Fibroblast of skin of right biceps (primary cell): ENCODE data around the gene ISL1.

ENCODE experiments used
- DNase-seq: peaks from one replicate; pipeline ENCODE4 v3.0.0-alpha.2; 2013

Gene ISL1

GRCh38 chr5:51387884-51388275, 4.6 kb downstream of the ISL1 start:
- DNase-seq = no peak

GRCh38 chr5:51388488-51389287, 5.4 kb downstream of the ISL1 start:
- no peak for DNase-seq

- no peak for DNase-seq
Measured at GRCh38 chr5:51389288-51389576, 6.0 kb downstream of the ISL1 start.

- DNase-seq = no peak
Measured at GRCh38 chr5:51389577-51390463, 6.6 kb downstream of the ISL1 start.

DNA sequence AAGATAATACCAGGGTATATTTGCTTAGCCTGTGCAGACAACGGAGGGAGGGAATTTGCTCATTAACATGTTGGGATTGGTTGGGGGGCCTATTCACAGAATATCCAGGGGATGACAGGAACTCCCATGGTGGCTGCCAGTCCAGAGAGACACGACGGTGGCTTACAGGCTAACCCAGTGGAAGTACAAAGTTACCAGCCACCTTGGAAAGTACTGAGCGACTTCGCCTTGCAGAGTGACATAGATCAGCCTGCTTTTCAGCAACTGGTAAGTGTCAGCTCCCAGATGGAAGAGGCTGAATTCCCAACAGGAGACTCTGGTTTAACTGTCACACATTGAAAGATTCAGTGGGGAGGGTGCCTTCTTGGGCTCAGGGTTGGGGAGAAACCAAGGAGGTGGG, 7.9 kb downstream of the ISL1 start:
- DNase-seq = no peak

DNA sequence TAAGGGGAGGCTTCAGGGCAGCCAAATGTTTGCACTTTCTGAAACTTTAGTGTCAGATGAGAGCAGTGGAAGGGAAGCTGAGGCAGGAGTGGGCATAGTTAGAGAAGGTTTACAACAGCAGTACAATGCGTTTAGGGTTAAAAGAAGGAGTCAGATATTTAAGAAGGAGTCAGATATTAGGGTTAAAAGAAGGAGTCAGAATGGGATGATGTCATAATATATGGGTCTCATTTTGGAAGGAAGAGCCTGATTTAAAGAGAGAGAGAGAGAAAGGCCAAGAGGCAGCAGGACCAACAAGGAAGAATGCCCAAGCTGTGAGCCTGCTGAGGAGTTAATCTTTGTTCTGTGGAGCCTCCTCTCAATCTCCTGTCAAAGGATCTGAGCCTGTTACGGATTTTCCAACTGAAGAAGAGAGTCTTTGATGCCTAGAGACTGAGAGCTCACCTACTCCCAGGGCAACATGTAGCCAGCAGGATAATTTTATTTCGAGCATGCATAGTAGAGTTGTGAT, 9.5 kb downstream of the ISL1 start:
- no peak for DNase-seq

- no peak for DNase-seq
Measured at GRCh38 chr5:51394609-51395008, 11.4 kb downstream of the ISL1 start.

GRCh38 chr5:51395245-51395644, 12.0 kb downstream of the ISL1 start:
- DNase-seq = no peak

DNA sequence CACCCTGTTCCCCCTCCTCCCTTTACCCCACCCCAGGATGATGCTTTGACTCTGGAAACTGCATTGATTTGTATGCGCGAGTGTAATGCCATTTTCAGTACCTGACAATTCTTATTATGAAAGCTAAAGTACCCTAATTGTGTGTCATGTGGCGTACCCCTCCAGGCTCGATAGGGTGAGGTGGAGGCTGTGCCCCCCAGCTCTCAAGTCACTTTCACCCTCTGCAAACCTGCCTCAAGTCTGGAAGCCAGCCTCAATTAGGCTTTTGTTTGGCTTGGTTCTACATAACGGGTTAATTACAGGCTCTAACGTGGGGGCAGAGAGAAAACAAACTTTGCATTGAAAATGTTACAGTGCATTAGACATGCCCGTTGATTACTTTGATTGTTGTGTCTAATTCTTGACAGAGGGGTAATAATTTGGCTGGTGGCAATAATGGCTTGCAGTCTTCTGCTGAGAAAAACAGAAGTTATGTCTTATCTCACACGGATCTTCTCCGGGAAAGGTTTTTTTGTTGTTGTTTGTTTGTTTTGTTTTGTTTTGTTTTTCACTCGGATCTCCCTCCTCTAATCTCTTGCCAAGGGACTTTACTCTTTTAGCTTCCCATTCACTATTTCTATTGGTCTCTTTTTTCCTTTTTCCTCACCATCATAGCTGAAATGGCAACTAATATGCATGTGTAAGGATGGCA, 12.6 kb downstream of the ISL1 start:
- no peak for DNase-seq

DNA sequence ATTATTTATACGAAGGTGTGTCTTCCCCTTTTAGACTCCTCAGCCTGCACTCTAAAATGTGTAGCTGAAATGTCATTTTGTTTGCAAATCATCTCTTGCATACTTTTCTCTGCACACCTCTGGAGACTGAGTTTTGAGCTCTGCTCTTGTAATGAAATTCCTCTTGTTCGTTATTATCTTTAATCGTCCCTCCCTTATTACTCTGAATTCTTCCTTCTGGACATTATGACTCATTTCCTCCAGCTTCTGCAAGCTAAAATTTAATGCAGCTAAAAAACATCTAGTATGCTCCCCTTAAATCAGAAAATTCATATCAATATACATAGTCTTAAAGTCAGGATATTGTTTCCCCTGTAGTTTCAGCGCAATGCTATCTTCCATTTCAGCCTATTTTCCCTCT, 13.5 kb downstream of the ISL1 start:
- no peak for DNase-seq

DNA sequence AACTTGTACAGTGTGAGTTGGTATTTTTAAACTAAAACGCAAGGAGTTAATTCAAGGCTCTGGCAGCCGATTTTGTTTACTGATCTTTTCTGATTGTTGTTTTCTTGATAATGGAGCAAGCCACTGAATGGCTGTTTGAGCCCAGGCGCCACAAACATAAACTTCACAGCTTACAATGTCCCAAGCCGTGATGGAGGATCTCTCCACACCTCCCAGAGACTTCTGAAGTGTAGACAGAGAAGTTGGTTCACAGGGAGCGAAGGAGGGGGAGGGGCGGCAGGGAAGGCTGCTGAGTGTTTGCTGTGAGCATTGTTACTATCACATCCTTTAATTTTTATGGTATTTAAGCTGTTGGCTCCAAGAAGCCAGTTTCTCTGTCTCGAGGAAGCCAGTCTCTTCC, 14.7 kb downstream of the ISL1 start:
- DNase-seq = no peak

- DNase-seq = no peak
Measured at GRCh38 chr5:51398875-51399642, 15.8 kb downstream of the ISL1 start.

GRCh38 chr5:51399643-51400006, 16.4 kb downstream of the ISL1 start:
- no peak for DNase-seq

- no peak for DNase-seq
Measured at GRCh38 chr5:51404255-51404654, 21.0 kb downstream of the ISL1 start.

GRCh38 chr5:51411921-51412325, 28.7 kb downstream of the ISL1 start:
- no peak for DNase-seq

DNA sequence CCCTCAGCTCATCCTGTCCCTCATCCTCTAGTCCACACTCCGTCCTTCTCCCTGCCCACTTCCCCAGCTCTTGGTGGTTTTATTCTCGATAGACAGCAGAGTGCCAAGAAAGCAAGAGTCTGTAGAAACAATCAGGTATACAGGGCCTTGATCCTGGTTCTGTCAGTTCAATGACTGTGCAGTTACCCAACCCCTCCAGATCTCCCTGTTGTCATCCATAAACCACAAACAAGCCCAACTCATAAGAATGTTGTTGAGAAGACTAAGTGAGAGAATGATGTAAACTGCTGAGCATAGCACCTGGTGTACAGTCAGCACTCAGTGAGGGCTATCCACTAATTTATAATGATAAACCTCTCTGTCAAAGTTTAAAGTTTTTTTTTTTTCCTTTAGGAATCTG, 31.3 kb downstream of the ISL1 start:
- DNase-seq = no peak

DNA sequence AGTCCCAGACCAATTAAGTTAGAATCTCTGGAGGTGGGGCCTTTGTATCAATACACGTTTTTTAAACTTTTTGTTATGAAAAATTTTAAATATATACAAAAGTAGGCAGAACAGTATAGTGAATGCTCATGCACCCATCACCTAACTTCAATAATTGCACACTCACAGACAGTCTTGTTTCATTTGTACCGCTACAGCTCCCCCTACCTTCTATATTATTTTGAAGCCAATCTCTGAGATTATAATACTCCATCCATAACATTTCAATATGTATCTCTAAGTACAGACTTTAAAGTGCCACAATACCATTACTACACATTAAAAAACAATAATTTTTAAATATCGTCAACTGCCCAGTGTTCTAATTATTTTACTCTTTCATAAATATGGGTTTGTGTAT, 32.9 kb downstream of the ISL1 start:
- no peak for DNase-seq

- DNase-seq = no peak
Measured at GRCh38 chr5:51433052-51433710, 49.9 kb downstream of the ISL1 start.

DNA sequence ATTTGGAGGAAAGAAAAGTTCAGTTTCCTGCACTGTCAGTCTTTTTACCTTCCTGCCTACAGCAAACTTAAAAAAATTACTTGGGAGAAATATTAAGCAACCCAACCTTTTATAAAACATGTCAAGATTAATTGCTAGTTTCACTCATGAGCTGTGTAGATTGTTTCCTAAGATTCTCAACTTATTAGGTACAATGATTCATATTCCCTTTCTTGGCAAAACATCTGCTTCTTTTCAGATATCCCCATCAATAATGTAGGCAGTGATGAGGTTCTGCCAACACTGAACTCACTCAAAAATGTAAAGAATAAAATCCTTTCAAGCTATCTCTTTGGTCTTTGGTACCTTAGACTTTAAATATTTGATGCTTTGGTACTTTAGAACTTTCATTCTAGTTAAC, 56.0 kb downstream of the ISL1 start:
- DNase-seq = no peak
